MG63 (cell line): ENCODE data around the gene TRA2A. TPM values are rescaled to one million over a fixed set of nuclear protein-coding genes. Genes with fewer than 3 reads are reported as not detected.

Source experiments
- DNase-seq: peaks from one replicate; pipeline ENCODE4 v3.0.0-alpha.2; 2020
- H3K27me3 ChIP-seq: fragments of 250-450 bp; sonication (Bioruptor Pico); 2 replicates; pipeline ENCODE4 v1.5.1; 2020; ENCODE audit warnings: mild to moderate bottlenecking, moderate library complexity
- H3K36me3 ChIP-seq: fragments of 250-450 bp; sonication (Bioruptor Pico); 2 replicates; pipeline ENCODE4 v1.5.1; 2020; ENCODE audit warnings: mild to moderate bottlenecking, moderate library complexity
- H3K4me3 ChIP-seq: fragments of 250-450 bp; sonication (Bioruptor Pico); 2 replicates; pipeline ENCODE4 v1.5.1; 2020; ENCODE audit warnings: mild to moderate bottlenecking, moderate library complexity
- H3K9me3 ChIP-seq: fragments of 250-450 bp; sonication (Bioruptor Pico); 2 replicates; pipeline ENCODE4 v1.5.1; 2020; ENCODE audit warnings: mild to moderate bottlenecking, moderate library complexity
- total RNA-seq: library from RNA; depleted of rRNA; stranded (reverse); fragments of >200 nt; shearing (Covaris generic); gene quantifications from 2 replicates; pipeline ENCODE4 v1.2.3, GENCODE V29; 2014; ENCODE audit warnings: low replicate concordance

Gene TRA2A
- total RNA-seq, 1 experiment from 2014 or later: 7.9 TPM

- no peak for DNase-seq
- H3K36me3 ChIP-seq: no peaks in the 10 kb centered on the region
- H3K4me3 ChIP-seq: peak overlapping the region; percentile 65
- H3K27me3 ChIP-seq: no peaks in the 10 kb centered on the region
- H3K9me3 ChIP-seq: no peaks in the 10 kb centered on the region
These were observed 56.8 kb downstream of the TRA2A start for GRCh38 chr7:23474829-23475575.

GRCh38 chr7:23474094-23474828, 57.5 kb downstream of the TRA2A start:
- no peaks in the 10 kb centered on the region for H3K27me3 ChIP-seq
- DNase-seq: peak; percentile 99
- no peaks in the 10 kb centered on the region for H3K9me3 ChIP-seq
- H3K4me3 ChIP-seq: peak overlapping the region; percentile 65
- no peaks in the 10 kb centered on the region for H3K36me3 ChIP-seq

GRCh38 chr7:23473844-23474093, 58.0 kb downstream of the TRA2A start:
- Histone ChIP-seq H3K27me3 (no peaks in the 10 kb centered on the region), H3K36me3 (no peaks in the 10 kb centered on the region), H3K4me3 (peak overlapping the region; percentile 65), H3K9me3 (no peaks in the 10 kb centered on the region)
- no peak for DNase-seq

- Histone ChIP-seq H3K4me3 (peak overlapping the region; percentile 65), H3K9me3 (no peaks in the 10 kb centered on the region), H3K27me3 (no peaks in the 10 kb centered on the region), H3K36me3 (0 out of 2 replicates have a peak, but pooled peaks cover 3% of the 10 kb centered on the region)
- DNase-seq: no peak
These were observed 58.6 kb downstream of the TRA2A start for GRCh38 chr7:23472956-23473843.

GRCh38 chr7:23472556-23472955, 59.2 kb downstream of the TRA2A start:
- no peak for DNase-seq
- Histone ChIP-seq H3K9me3 (no peaks in the 10 kb centered on the region), H3K4me3 (peak overlapping the region; percentile 65), H3K36me3 (peaks cover 10% of the 10 kb centered on the region), H3K27me3 (no peaks in the 10 kb centered on the region)

- peak overlapping the region; percentile 65 for H3K4me3 ChIP-seq
- no peaks in the 10 kb centered on the region for H3K27me3 ChIP-seq
- peaks cover 15% of the 10 kb centered on the region for H3K36me3 ChIP-seq
- H3K9me3 ChIP-seq: no peaks in the 10 kb centered on the region
- DNase-seq: no peak
These were observed 59.7 kb downstream of the TRA2A start for GRCh38 chr7:23472046-23472445.

- Histone ChIP-seq H3K36me3 (peaks cover 23% of the 10 kb centered on the region), H3K27me3 (no peaks in the 10 kb centered on the region), H3K4me3 (peak overlapping the region; percentile 65), H3K9me3 (no peaks in the 10 kb centered on the region)
- DNase-seq: peak; percentile 95
These were observed 60.5 kb downstream of the TRA2A start for GRCh38 chr7:23471106-23471859.

GRCh38 chr7:23470330-23471105, 61.3 kb downstream of the TRA2A start, which contains the start of gene IGF2BP3:
Gene IGF2BP3 (minus strand): TSS chr7:23470491. CDS start chr7:23470110, 381 bp downstream.
- H3K36me3 ChIP-seq: peaks cover 28% of the 10 kb centered on the region
- no peaks in the 10 kb centered on the region for H3K9me3 ChIP-seq
- peak; percentile 98 for DNase-seq
- H3K4me3 ChIP-seq: peak within 1 kb of the TSS; percentile 65
- H3K27me3 ChIP-seq: no peaks in the 10 kb centered on the region

GRCh38 chr7:23469961-23470250, 61.9 kb downstream of the TRA2A start:
- Histone ChIP-seq H3K9me3 (no peaks in the 10 kb centered on the region), H3K4me3 (peak overlapping the region; percentile 65), H3K36me3 (peaks cover 34% of the 10 kb centered on the region), H3K27me3 (no peaks in the 10 kb centered on the region)
- no peak for DNase-seq

- peak overlapping the region; percentile 65 for H3K4me3 ChIP-seq
- DNase-seq: peak; percentile 27
- no peaks in the 10 kb centered on the region for H3K27me3 ChIP-seq
- H3K36me3 ChIP-seq: peaks cover 37% of the 10 kb centered on the region
- no peaks in the 10 kb centered on the region for H3K9me3 ChIP-seq
These were observed 62.4 kb downstream of the TRA2A start for GRCh38 chr7:23469150-23469960.

GRCh38 chr7:23468526-23469149, 63.1 kb downstream of the TRA2A start:
- peak; percentile 9 for DNase-seq
- H3K9me3 ChIP-seq: no peaks in the 10 kb centered on the region
- H3K27me3 ChIP-seq: no peaks in the 10 kb centered on the region
- peak overlapping the region; percentile 65 for H3K4me3 ChIP-seq
- peaks cover 44% of the 10 kb centered on the region for H3K36me3 ChIP-seq

GRCh38 chr7:23467806-23468525, 63.8 kb downstream of the TRA2A start:
- Histone ChIP-seq H3K9me3 (no peaks in the 10 kb centered on the region), H3K36me3 (peaks cover 49% of the 10 kb centered on the region), H3K4me3 (peak overlapping the region; percentile 65), H3K27me3 (no peaks in the 10 kb centered on the region)
- DNase-seq: peak; percentile 76

- H3K4me3 ChIP-seq: peak overlapping the region; percentile 65
- no peaks in the 10 kb centered on the region for H3K27me3 ChIP-seq
- no peaks in the 10 kb centered on the region for H3K9me3 ChIP-seq
- no peak for DNase-seq
- peaks cover 55% of the 10 kb centered on the region for H3K36me3 ChIP-seq
These were observed 64.4 kb downstream of the TRA2A start for GRCh38 chr7:23467291-23467805.

GRCh38 chr7:23462846-23463245, 68.9 kb downstream of the TRA2A start:
- no peaks in the 10 kb centered on the region for H3K27me3 ChIP-seq
- H3K4me3 ChIP-seq: no peak overlapping the region
- H3K36me3 ChIP-seq: peaks cover 86% of the 10 kb centered on the region
- H3K9me3 ChIP-seq: no peaks in the 10 kb centered on the region
- DNase-seq: no peak
